ENCODE measurements around the gene FTO.

FTO gene

DNA sequence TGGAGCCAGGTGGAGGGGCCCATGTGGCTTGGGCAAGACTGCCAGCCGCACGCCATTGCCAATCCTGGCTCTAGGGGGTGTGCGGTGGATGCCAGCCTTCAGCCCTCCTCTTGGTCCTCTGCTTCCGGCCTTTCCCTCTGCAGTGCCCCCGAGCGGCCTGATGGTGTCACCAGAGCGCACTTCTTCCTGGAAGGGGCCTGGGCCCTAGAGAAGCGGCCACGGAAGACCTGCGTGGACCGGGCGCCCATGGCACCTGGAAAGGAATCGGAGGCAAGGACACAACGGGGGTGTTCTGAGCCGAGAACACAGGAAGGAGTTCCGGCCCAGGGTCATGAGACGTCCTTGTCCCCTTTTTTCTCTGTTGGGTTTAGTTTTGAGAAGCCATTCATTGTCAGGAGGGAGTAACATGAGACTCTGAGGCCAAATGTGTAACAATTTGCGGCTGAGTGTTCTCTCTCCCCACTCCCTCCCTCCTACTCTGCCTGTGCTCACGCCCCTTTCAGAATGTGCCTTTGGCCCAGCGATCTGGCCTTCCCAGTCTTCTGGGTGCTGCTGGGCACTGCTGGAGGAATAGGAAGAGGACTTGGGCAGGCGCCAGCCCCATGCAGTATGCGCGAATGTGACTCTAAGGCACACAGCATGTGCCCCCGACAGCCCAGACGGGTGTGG, 489.8 kb downstream of the FTO start:
- DNase-seq = no peak

DNA sequence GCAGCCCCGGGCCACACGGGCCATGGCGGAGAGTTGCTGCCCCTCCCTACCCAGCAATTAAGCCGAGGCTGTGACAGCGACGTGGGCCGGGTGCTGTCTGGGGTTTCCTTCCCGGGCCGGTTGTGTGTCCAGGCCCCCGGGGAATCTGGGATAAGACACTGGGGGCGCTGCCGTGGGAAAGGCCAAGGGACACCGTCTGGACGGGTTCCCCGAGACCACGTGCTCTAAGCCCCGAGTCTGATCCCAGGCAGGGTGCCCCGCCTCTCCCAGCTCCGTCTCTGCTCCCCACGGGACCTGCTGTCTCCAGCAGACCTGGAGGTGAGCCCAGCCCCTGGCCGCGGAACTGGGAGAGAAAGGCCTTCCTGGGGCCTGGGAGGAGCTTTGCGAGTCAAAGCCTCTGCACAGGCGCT, 490.4 kb downstream of the FTO start:
- no peak for DNase-seq

DNA sequence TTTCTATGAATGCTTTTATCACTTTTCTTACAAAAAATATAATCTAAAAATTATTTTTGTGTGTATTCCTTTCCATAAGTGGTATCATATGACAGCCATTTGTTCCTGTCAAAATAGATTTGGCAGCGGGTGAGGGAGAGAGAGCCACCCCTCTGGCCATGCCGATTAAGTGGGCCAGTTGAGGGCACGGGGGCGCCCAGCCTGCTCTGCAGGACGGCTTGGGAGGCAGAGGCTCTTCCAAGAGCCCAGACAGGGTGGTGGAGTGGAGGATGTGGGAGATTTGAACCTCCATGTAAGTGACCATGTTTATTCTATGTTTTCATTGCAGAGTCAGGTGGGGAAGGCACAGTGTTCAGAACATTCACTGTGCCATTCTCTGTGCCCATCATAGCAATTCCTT, 493.8 kb downstream of the FTO start:
- no peak for DNase-seq

DNA sequence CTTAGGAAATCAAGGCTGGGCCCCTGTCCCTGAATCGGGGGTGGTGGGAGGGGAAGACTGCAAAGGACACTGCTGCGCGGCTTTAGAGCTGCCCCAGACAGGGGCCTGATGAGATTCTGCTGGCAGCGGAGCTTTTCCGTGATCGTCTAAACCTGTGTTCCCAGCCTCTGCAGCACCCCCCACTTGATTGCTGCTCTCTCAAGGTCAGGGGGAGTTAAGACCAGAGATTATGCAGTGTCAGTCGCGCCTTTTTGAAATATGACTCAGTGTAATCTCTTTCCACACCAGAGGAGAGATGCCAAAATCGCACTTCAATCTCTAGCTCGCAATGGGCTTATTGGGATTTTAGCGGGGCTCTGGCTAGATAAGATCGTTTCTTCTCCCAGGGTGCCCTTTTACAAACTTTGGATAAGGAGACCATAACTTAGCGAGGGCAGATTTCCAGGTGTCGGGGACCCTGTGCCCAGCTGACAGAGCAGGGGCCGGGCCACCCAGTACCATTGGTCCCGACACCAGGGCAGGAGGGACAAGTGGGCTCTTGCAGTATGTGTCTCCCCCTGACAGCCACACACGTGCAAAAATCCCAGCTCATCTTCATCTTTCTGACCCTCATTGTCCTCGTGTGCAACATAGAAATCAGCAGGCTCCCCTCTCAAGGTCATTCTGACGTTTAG, 495.7 kb downstream of the FTO start:
- DNase-seq = no peak

DNA sequence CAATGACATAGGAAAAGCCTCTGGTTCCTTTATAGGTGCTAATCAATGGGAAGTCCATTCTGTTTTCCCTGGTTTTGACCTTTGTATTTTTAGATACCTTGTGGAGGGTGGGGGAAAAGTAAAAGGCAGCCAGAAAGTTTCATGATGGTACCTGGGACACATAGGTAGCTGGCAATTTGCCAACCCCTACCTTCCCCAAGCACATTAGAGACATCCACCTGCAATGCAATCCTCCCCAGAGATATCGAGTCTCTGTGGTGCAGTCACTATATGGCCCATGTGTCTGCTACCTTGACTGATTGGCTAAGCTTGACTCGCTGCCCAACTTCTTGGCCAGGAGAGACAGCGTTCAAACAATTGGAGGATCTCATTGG, 496.2 kb downstream of the FTO start:
- DNase-seq = no peak

DNA sequence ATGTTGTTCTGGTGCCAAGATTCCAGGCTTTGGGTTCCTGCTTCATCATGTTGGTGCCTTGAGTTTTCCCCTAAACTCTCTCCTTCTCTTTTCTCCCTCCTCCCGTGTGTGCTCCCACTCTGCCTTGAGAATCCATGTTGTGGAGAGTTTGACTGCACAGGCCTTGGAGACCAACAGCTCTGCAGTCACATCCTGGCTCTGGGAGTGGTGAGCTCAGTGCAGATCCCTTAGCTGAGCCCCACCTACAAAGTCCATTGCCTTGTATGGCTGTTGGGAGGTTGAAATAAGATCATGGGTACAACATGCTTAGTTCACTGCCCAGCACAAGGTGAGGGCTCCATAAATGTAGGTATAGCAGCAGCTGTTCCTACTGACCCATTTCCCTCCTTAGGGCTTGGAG, 496.8 kb downstream of the FTO start:
- DNase-seq = no peak

DNA sequence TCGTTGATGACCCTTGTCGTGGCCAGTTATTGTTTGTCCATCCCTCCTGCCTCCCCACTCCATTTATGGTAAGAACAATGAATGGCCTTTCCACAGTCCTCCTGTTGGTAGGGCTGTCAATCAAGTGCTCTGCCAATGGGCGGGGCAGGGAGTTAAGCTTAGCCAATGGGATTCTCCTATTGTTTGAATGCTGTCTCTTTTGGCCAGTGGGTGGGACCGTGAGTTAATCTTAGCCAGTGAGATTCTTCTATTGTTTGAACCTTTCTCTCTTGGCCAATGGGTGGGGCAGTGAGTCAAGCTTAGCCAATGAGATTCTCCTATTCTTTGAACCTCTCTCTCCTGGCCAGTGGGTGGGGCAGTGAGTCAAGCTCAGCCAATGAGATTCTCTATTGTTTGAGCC, 497.2 kb downstream of the FTO start:
- DNase-seq = no peak
